Muscle of back (tissue), 11 donors: ENCODE results near the gene NGEF. TPM values are rescaled to one million over a fixed set of nuclear protein-coding genes. Genes with fewer than 3 reads are reported as not detected.

Experiments
- DNase-seq, 3 donors: peaks; one replicate each; pipeline versions ENCODE4 v3.0.0 to v3.0.0-alpha.2; 2013
- polyA plus RNA-seq, 10 donors: library from polyadenylated mRNA; unstranded; fragments of 120-200 nt; gene quantifications; one replicate each; pipeline ENCODE4 v1.2.1, GENCODE V29; 2013; ENCODE audit not compliant: insufficient read length in 10 of 10

Gene NGEF
- polyA plus RNA-seq, 10 donors: 1.2 to 5.1 (median 2.0) TPM

DNA sequence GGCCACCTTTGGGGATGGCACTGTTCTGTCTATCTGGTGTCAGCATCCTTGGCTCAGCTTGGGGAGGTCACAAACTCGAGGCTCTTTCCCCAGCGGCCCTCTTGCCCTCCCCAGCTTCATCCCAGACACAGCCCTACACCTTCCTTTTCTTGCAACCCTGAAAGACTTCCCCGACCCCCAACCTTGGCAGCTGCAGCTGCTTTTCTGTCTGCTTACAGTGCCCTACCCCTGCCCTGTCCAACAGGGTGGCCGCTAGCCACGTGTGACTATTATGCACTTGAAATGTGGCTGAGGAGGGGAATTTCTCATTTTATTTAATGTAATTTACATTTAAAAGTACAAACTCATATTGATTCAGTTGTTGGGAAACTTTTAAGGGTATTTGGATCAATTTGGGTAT lies 41.3 kb downstream of the NGEF start:
- no peak for DNase-seq

GRCh38 chr2:232970051-232970450 lies 43.0 kb downstream of the NGEF start:
- DNase-seq: no peak

GRCh38 chr2:232967474-232967873 lies 45.6 kb downstream of the NGEF start:
- DNase-seq: no peak

DNA sequence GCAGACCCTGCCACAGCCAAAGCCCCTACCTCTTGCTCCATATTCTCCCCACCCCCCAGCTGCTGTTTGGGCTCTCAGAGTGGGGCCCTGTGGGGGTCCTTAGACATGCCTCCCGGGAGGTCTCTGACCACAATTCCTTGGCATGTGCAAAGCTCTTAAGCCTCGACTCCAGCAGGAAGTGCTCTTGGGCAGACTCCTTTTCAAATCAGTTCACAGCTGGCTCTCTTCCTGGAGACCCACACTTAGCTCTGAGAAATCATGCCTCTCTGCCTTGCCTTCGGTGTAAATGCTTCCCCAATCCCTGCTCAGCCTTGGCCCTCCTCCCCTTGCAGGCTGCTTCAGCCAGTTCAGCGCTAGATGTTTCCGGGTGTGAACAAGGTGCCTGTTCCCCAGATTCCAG lies 46.9 kb downstream of the NGEF start:
- no peak for DNase-seq

- no peak for DNase-seq
These were observed 49.1 kb downstream of the NGEF start for GRCh38 chr2:232963913-232964312.

DNA sequence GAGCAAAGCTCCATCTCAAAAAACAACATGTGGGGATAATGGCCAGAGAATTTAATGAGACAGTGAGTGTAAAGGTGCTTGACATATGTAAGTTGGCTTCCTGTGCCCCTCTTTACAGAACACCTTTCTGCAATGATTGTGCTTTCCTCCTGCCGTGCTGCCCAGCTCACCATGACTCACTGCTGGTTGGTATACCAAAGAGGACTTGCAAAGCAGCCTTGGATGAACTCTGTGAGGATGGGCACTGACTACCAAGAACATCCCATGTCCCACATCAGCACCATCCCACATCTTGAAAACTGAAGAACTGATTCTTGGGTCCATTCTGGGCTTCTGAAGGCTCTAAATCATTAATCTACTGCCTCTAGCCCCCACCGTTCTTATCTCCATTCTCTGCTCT lies 52.2 kb downstream of the NGEF start:
- DNase-seq: no peak

DNA sequence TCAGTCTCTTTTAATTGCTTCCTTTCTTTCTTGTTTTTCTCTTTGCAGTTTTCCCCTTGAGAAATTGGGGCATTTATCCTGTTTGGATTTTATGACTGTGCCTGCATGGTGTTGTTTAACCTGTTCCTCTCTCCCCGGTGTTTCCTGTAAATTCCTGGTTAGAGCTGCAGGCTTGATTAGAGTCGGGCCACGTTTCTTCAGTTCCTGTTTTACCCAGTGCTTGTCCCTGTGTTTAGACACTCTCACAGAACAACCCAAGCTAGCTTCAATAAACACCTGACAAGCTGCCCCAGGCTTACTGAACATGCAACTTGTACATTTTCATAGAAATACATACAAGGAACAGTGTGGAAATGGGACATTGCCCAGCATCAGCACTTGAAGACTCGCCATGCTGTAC lies 53.9 kb downstream of the NGEF start:
- no peak for DNase-seq

GRCh38 chr2:232957657-232958090 lies 55.4 kb downstream of the NGEF start:
- DNase-seq: no peak

DNA sequence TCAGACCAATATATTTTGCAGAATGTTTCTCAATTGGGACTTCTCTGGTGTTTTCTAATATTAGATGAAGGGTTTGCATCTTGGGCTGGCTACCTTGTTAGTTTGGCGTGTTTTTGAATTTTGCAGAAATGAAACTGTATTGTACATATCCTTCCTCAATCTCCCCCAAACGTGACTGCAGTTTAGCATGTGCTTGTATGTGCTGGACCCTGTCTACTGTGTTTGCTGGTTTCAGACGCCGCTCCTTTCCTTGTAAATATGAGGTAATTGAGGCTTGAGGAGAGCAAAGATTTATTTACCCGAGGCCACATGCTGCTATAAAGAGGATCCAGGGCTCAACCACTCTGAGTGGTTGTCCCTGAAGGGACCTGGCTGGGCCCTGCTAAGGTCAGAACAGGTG lies 57.2 kb downstream of the NGEF start:
- DNase-seq: no peak

DNA sequence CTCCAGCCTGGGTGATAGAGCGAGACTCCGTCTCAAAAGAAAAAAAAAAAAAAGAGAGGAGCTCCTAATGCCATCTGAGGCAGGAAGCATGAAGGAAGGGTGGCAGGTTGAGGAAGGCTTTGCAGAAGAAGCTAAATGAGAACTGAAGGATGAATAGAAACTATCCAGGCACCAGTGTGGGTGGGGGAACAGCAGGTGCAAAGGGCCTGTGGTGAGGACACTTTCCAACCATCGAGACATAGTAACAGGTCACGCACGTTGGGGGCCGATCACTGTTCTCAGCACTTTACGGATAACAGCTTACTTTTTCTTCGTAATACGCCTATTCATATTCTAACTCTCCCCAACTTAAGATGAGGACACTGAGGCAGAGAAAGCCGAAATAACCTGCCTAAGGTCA lies 58.4 kb downstream of the NGEF start:
- no peak for DNase-seq

GRCh38 chr2:232951891-232952290 lies 61.2 kb downstream of the NGEF start:
- DNase-seq: no peak

GRCh38 chr2:232951181-232951580 lies 61.9 kb downstream of the NGEF start:
- no peak for DNase-seq

- DNase-seq: no peak
These were observed 62.3 kb downstream of the NGEF start for GRCh38 chr2:232950751-232951150.

DNA sequence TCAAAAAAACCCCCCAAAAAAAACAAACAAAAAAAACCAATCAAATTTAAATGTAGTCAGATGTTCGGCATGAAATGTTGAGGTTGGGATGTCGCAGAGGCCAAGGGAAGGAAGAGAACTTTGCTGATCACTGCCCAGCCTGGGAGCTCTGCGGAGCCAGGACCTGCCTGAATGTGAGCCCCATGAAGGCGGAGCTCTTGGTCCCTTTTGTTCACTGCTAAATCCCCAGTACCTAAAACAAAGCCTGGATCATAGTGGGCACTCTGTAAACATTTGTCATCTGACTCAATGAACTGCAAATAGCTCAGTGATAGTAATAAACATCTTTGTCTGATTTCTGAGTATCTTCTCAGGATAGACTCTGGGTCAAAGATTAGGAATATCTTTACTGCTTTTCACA lies 64.0 kb downstream of the NGEF start:
- no peak for DNase-seq

DNA sequence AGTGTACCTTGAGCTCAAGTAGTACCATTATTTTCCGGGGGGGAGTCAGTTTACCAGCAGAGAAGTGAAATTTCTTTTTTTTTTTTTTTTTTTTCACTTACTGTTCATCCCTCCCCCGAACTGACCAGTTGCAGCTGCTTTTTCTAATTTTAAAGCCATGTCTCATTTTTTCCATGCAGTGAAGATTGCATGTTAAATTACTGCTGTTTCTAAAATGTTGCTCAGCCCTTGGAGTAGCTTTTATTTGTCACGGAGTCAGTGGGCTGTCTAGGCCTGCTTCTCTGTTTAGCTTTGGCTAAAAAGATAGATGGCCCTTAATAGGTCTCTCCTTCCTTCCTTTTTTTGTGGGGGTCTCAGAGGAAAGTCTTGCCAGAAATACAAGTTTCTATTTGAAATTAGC lies 70.2 kb downstream of the NGEF start:
- DNase-seq: no peak

DNA sequence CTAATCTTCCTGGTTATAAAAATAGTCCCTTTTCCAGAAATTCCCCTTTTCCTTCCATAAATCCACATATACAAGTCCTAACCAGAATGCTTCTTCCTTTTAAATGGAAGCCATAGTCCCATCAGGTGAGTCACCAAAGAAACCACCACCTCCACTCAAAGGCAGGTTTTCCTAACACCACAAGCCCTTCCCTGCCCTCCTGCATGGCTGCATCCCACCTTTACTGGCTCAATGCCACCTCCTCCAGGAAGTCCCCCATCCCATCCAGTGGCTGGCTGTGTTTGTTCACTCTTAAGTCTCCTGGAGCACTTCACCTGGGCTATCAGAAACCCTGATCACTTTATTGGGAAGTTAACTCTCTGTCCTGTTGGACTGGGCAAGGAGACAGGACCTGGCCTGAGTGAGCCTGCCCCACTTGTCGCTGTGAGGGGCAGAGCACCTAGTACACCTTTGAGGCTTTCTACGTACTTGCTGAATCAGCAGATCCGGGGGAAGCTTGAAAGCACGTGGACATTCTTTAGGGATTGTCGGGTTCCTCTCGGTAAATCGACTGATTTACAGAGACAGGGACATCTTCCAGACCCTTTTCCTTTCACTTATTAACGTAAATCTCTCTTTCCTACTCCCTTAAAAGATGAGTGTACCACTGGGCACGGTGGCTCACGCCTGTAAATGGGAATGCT lies 71.0 kb downstream of the NGEF start:
- DNase-seq: no peak

GRCh38 chr2:232941400-232941799 lies 71.7 kb downstream of the NGEF start:
- no peak for DNase-seq

GRCh38 chr2:232940724-232941123 lies 72.3 kb downstream of the NGEF start:
- DNase-seq: no peak

DNA sequence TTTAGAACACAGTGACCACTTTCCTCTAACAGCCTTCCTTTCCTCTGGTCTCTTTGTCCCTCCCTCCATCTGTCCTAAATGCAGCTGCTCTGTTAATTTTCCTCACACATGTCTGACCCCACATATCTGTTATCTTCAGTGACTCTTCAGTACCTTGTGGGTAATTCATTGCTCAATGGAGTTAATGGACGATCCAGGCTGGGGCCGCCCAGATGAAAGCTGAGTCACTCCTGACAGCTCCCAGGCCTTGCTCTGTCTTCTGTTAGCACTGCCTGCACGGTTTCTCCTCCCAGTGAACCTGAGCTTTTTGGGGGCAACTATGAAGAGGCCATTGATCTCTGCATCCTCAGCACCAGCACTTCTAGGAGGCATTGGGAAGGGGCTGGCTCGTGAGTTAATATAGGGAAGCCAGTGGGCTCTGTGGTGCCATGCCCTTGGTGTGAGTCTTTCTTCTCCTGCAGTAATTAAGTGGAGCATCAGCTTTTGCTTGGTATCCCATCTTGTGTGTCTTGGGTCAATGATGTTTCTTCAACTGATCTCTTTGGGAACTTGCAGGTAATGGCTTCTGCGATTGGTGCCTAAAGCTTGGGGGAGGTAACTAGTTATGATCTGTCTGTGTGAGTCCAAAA lies 75.7 kb downstream of the NGEF start:
- no peak for DNase-seq

DNA sequence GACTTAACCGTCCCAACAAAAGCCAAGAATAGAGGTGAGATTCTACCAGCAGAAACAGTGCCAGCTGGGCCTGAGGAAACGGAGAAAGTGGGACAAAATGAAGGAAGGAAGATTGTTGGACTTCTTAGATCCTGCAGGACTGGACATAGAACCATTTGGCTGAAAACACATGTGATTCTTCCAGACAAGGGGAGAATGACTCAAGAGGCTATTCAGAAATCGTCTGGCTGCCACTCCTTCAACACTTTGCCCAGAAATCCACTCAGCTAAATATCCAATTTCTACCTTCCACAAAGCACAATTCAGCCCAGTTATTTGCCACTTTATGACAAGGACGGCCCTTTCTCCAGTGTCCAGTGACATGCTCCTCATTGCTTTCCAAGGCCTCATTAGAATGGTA lies 81.4 kb downstream of the NGEF start:
- DNase-seq: no peak

GRCh38 chr2:232930059-232930400 lies 83.0 kb downstream of the NGEF start:
- no peak for DNase-seq

GRCh38 chr2:232929303-232930058 lies 83.6 kb downstream of the NGEF start:
- DNase-seq: no peak
